HEK293 (cell line): ENCODE measurements around the gene COPG1.

Experiments used
- CTCF ChIP-seq: fragments of 450-650 bp; formaldehyde crosslinking; IDR thresholded peaks from 2 replicates; pipeline ENCODE4 v1.5.1; 2016; ENCODE audit warnings: missing biosample characterization, missing genetic modification characterization
- ZNF274 ChIP-seq, 2 experiments: fragments of 200-500 bp in 1 of 2; fragments of 450-650 bp in 1 of 2; sonication (Bioruptor generic) in 1 of 2; formaldehyde crosslinking in 1 of 2; IDR thresholded peaks; 2 replicates each; pipeline versions ENCODE4 v1.5.1 to v1.6.1; 2014 to 2016; ENCODE audit warnings: borderline replicate concordance in 1 of 2, inconsistent platforms in 1 of 2, low read length in 1 of 2, missing biosample characterization in 1 of 2, missing genetic modification characterization in 1 of 2
- TF ChIP-seq, protein P1 (sequence below): fragments of 450-650 bp; formaldehyde crosslinking; IDR thresholded peaks from 2 replicates; pipeline ENCODE4 v1.5.1; 2016; ENCODE audit warnings: missing biosample characterization, missing genetic modification characterization, borderline replicate concordance

- no peak for TF ChIP-seq ZNF274 (IDR thresholded peaks at IDR 0.05; ENCODE audit: low read length)
- TF ChIP-seq ZNF274 (tag by site-specific recombination; IDR thresholded peaks at IDR 0.05; ENCODE audit: borderline replicate concordance): no peak
- TF ChIP-seq, protein P1, sequence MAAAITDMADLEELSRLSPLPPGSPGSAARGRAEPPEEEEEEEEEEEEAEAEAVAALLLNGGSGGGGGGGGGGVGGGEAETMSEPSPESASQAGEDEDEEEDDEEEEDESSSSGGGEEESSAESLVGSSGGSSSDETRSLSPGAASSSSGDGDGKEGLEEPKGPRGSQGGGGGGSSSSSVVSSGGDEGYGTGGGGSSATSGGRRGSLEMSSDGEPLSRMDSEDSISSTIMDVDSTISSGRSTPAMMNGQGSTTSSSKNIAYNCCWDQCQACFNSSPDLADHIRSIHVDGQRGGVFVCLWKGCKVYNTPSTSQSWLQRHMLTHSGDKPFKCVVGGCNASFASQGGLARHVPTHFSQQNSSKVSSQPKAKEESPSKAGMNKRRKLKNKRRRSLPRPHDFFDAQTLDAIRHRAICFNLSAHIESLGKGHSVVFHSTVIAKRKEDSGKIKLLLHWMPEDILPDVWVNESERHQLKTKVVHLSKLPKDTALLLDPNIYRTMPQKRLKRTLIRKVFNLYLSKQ (tag by site-specific recombination): no peak
- TF ChIP-seq CTCF (tag by site-specific recombination): no peak
These were observed 2.8 kb upstream of the COPG1 start for GRCh38 chr3:129246636-129247035.
